ENCODE results near the gene IFIT2. TPM values are rescaled to one million over a fixed set of nuclear protein-coding genes. Genes with fewer than 3 reads are reported as not detected.
"Not testable (repeated sequence)": the region's sequence is repeated elsewhere in the genome, so short reads cannot be mapped to it uniquely, and the experiment has no call there.

Gene IFIT2
- total RNA-seq, 3 donors from 2014 or later (not counting 1 experiment from before 2014, with no cell fraction given): 21.8 to 103 (median 34.9) TPM

DNA sequence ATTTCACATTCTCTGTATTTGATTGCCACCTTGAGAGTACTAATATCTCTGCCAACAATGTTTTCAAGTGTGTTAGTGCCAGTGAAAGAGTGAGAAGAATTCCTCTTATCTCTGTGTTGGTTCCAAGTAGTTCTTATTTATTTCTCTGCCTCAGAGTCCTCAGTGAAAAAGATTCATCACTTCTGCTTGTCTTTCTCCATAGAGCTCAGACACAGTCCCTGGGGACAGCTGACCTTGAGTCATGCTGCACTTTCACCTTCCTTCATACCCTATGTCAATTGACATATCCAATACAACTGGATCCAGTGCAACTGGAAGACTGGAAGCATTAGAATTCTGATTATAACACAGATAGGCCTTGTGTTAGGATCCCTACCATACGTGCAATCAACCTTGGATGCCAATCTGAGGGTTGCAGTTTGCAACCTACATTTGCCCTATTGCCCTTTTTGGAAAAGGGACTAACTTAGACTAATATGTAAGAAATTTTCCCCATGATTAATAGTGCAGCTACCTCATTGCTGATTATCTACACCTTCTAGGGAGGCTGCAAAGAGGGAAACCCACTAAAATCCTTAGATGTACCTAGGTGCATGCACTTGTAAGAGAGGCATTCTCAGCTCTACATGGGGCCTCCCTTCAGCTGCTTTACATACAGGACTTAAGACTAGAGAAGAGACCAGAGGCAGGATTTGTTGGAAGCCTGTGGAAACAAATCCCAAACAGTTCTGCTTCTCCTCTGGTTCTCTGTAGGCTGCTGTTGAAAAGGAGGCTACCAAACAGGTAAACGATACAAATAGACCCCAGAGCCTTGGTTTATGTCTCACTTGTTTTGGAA is 8.4 kb downstream of the IFIT2 start:
- H3K27ac Mint-ChIP-seq: no peak overlapping the region
- Histone ChIP-seq H3K4me3 (ENCODE audit: low read length) (no peak overlapping the region), H3K4me1 (ENCODE audit: control insufficient read depth, insufficient read depth, low read length) (no peaks in the 10 kb centered on the region), H3K36me3 (ENCODE audit: control insufficient read depth, insufficient read depth, low read length) (peaks cover 22% of the 10 kb centered on the region), H3K9me3 (ENCODE audit: control insufficient read depth, insufficient read depth, low read length) (no peaks in the 10 kb centered on the region), H3K27me3 (ENCODE audit: control insufficient read depth, insufficient read depth, low read length) (no peaks in the 10 kb centered on the region), H3K27ac (ENCODE audit: low read length) (no peak overlapping the region)
- H3K9me3 Mint-ChIP-seq: no peaks in the 10 kb centered on the region
- intact Hi-C loops (cut with micrococcal nuclease): no loop called here
- peaks cover under 1 to 8% of the 10 kb centered on the region in 2 donors for H3K4me1 Mint-ChIP-seq
- peaks cover 43% of the 10 kb centered on the region for H3K36me3 Mint-ChIP-seq
- H3K4me3 Mint-ChIP-seq: no peak overlapping the region
- DNase-seq (no peak), ATAC-seq (no peak)
- peaks cover 6 to 7% of the 10 kb centered on the region in 2 donors for H3K27me3 Mint-ChIP-seq (ENCODE audit: low read depth in 2 of 2)
- 100% methylated on average over 2 of the region's 2 CpGs for WGBS (ENCODE audit: insufficient coverage)
- no peak for TF ChIP-seq CTCF (IDR thresholded peaks at IDR 0.05)

- Histone ChIP-seq H3K9me3 (ENCODE audit: control insufficient read depth, insufficient read depth, low read length) (no peaks in the 10 kb centered on the region), H3K27ac (ENCODE audit: low read length) (no peak overlapping the region), H3K4me1 (ENCODE audit: control insufficient read depth, insufficient read depth, low read length) (no peaks in the 10 kb centered on the region), H3K27me3 (ENCODE audit: control insufficient read depth, insufficient read depth, low read length) (no peaks in the 10 kb centered on the region), H3K36me3 (ENCODE audit: control insufficient read depth, insufficient read depth, low read length) (peaks cover 5% of the 10 kb centered on the region), H3K4me3 (ENCODE audit: low read length) (no peak overlapping the region)
- no peak for TF ChIP-seq CTCF (IDR thresholded peaks at IDR 0.05)
- H3K4me3 Mint-ChIP-seq: no peak overlapping the region
- no peak for DNase-seq
- H3K9me3 Mint-ChIP-seq: no peaks in the 10 kb centered on the region
- ATAC-seq: no peak
- H3K27ac Mint-ChIP-seq: no peak overlapping the region
- H3K36me3 Mint-ChIP-seq: peaks cover 18% of the 10 kb centered on the region
- intact Hi-C loops (cut with micrococcal nuclease): no loop called here
- no CpG with 5 or more reads among the region's 1 CpG for WGBS (ENCODE audit: insufficient coverage)
- H3K27me3 Mint-ChIP-seq (ENCODE audit: low read depth in 2 of 2): peaks cover 11 to 18% of the 10 kb centered on the region in 2 donors
- no peaks in the 10 kb centered on the region for H3K4me1 Mint-ChIP-seq
Measured at GRCh38 chr10:89312973-89313372, 11.1 kb downstream of the IFIT2 start.

DNA sequence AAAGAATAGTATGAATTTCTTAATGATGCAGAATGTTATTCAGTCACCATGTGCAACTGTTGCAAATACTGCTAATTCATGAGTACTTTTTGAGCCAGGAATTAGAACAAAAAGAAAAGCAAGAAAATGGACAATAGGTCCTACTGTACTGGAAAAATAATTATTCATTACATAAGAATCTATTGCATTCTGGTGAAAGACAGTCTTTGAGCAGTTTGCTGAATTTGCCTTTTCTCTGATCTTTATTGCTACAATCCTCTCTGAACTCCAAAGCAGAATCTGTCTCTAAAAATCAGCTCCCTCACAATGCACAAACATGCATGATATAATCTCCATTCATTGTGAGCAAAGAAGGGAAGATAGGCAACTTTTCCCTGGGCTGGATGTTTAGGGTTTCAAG is 12.8 kb downstream of the IFIT2 start:
- H3K4me1 Mint-ChIP-seq: no peaks in the 10 kb centered on the region
- H3K4me1 ChIP-seq (ENCODE audit: control insufficient read depth, insufficient read depth, low read length): no peaks in the 10 kb centered on the region
- no peaks in the 10 kb centered on the region for H3K36me3 ChIP-seq (ENCODE audit: control insufficient read depth, insufficient read depth, low read length)
- DNase-seq: no peak
- H3K9me3 ChIP-seq (ENCODE audit: control insufficient read depth, insufficient read depth, low read length): no peaks in the 10 kb centered on the region
- no peaks in the 10 kb centered on the region for H3K27me3 ChIP-seq (ENCODE audit: control insufficient read depth, insufficient read depth, low read length)
- H3K4me3 ChIP-seq (ENCODE audit: low read length): no peak overlapping the region
- H3K4me3 Mint-ChIP-seq: no peak overlapping the region
- H3K9me3 Mint-ChIP-seq: no peaks in the 10 kb centered on the region
- no peak for TF ChIP-seq CTCF (IDR thresholded peaks at IDR 0.05)
- H3K27ac Mint-ChIP-seq: no peak overlapping the region
- intact Hi-C loops (cut with micrococcal nuclease): no loop called here
- H3K27ac ChIP-seq (ENCODE audit: low read length): no peak overlapping the region
- H3K27me3 Mint-ChIP-seq (ENCODE audit: low read depth in 2 of 2): peaks cover 20 to 35% of the 10 kb centered on the region in 2 donors
- no peak for ATAC-seq
- H3K36me3 Mint-ChIP-seq: peaks cover 5% of the 10 kb centered on the region

- H3K4me1 Mint-ChIP-seq; H3K27ac ChIP-seq (ENCODE audit: low read length); H3K4me1 ChIP-seq (ENCODE audit: control insufficient read depth, insufficient read depth, low read length); H3K9me3 Mint-ChIP-seq; H3K27ac Mint-ChIP-seq; H3K4me3 Mint-ChIP-seq; intact Hi-C loops (cut with micrococcal nuclease); H3K27me3 ChIP-seq (ENCODE audit: control insufficient read depth, insufficient read depth, low read length); H3K4me3 ChIP-seq (ENCODE audit: low read length); H3K36me3 ChIP-seq (ENCODE audit: control insufficient read depth, insufficient read depth, low read length); H3K9me3 ChIP-seq (ENCODE audit: control insufficient read depth, insufficient read depth, low read length); ATAC-seq; H3K36me3 Mint-ChIP-seq; DNase-seq: not testable (repeated sequence)
- 98% methylated on average over 4 of the region's 4 CpGs for WGBS (ENCODE audit: insufficient coverage)
- peaks cover 27 to 45% of the 10 kb centered on the region in 2 donors for H3K27me3 Mint-ChIP-seq (ENCODE audit: low read depth in 2 of 2)
Measured at GRCh38 chr10:89318047-89318446, 16.2 kb downstream of the IFIT2 start.

- Mint-ChIP-seq H3K4me3 (peak overlapping the region; percentile 4), H3K27me3 (ENCODE audit: low read depth in 2 of 2) (peaks cover 20 to 22% of the 10 kb centered on the region in 2 donors), H3K4me1 (peaks cover 26% of the 10 kb centered on the region in 2 donors)
- H3K27ac Mint-ChIP-seq; H3K36me3 ChIP-seq (ENCODE audit: control insufficient read depth, insufficient read depth, low read length); H3K9me3 ChIP-seq (ENCODE audit: control insufficient read depth, insufficient read depth, low read length); intact Hi-C loops (cut with micrococcal nuclease); H3K27ac ChIP-seq (ENCODE audit: low read length); H3K4me3 ChIP-seq (ENCODE audit: low read length); H3K36me3 Mint-ChIP-seq; ATAC-seq; H3K27me3 ChIP-seq (ENCODE audit: control insufficient read depth, insufficient read depth, low read length); DNase-seq; H3K9me3 Mint-ChIP-seq: not testable (repeated sequence)
- H3K4me1 ChIP-seq (ENCODE audit: control insufficient read depth, insufficient read depth, low read length): peaks cover 15% of the 10 kb centered on the region
Measured at GRCh38 chr10:89325081-89325480, 23.2 kb downstream of the IFIT2 start.

DNA sequence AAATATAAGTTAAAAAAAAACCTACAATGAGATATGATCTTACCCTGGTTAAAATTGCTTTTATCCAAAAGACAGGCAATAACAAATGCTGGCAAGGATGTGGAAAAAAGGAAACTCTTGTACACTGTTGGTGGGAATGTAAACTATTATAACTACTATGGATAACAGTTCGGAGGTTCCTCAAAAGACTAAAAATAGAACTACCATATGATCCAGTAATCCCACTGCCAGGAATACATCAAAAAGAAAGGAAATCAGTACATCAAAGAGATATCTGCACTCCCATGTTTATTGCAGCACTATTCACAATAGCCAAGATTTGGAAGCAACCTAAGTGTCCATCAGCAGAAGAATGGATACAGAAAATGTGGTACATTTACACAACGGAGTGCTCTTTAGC is 24.0 kb downstream of the IFIT2 start:
- H3K9me3 Mint-ChIP-seq; ATAC-seq; H3K27ac Mint-ChIP-seq; H3K27ac ChIP-seq (ENCODE audit: low read length); H3K4me3 ChIP-seq (ENCODE audit: low read length); H3K27me3 ChIP-seq (ENCODE audit: control insufficient read depth, insufficient read depth, low read length); H3K36me3 Mint-ChIP-seq; H3K36me3 ChIP-seq (ENCODE audit: control insufficient read depth, insufficient read depth, low read length); H3K9me3 ChIP-seq (ENCODE audit: control insufficient read depth, insufficient read depth, low read length); DNase-seq: not testable (repeated sequence)
- Mint-ChIP-seq H3K4me1 (peaks cover 34% of the 10 kb centered on the region in 2 donors), H3K27me3 (ENCODE audit: low read depth in 2 of 2) (peaks cover 20% of the 10 kb centered on the region in 2 donors), H3K4me3 (peak overlapping the region; percentile 18)
- 100% methylated on average over 1 of the region's 2 CpGs for WGBS (ENCODE audit: insufficient coverage)
- H3K4me1 ChIP-seq (ENCODE audit: control insufficient read depth, insufficient read depth, low read length): peaks cover 18% of the 10 kb centered on the region
- intact Hi-C loops (cut with micrococcal nuclease): loop anchor here (2.0 kb wide), 1 partner anchor 17 kb away; no protein-coding TSS in a partner anchor

All from natural killer cell (primary cell).